ENCODE results near the gene SRGAP1. TPM values are rescaled to one million over a fixed set of nuclear protein-coding genes. Genes with fewer than 3 reads are reported as not detected.

SRGAP1 gene
- total RNA-seq, 3 donors from 2014 or later, result 12.2 to 23.9 (median 15.9) TPM

- Histone ChIP-seq H3K9me3 (no peaks in the 10 kb centered on the region), H3K4me3 (no peak overlapping the region), H3K36me3 (ENCODE audit: low read depth) (no peaks in the 10 kb centered on the region), H3K4me1 (ENCODE audit: low read depth) (no peaks in the 10 kb centered on the region)
- TF ChIP-seq CTCF (IDR thresholded peaks at IDR 0.05), result no peak
- intact Hi-C loops (cut with DNase I, micrococcal nuclease), result no loop called here
- ATAC-seq, result no peak
- DNase-seq, result no peak
Observed at GRCh38 chr12:64205542-64205941, 361.0 kb downstream of the SRGAP1 start.

GRCh38 chr12:64207453-64207852 lies 363.0 kb downstream of the SRGAP1 start:
- ATAC-seq, result no peak
- no peak for DNase-seq
- no peaks in the 10 kb centered on the region for H3K36me3 ChIP-seq (ENCODE audit: low read depth)
- no peaks in the 10 kb centered on the region for H3K4me1 ChIP-seq (ENCODE audit: low read depth)
- no peak overlapping the region for H3K4me3 ChIP-seq
- intact Hi-C loops (cut with DNase I, micrococcal nuclease), result no loop called here
- no peak for TF ChIP-seq CTCF (IDR thresholded peaks at IDR 0.05)
- no peaks in the 10 kb centered on the region for H3K9me3 ChIP-seq

Other genes starting within 250 kb of the SRGAP1 start
- gene DPY19L2, start 176.2 kb upstream of the SRGAP1 start, total RNA-seq, result 1 to 10 TPM; 2.0 to 7.8 (median 2.2) TPM
- gene RXYLT1, start 64.8 kb upstream of the SRGAP1 start, total RNA-seq, result 10 to 100 TPM; 10.5 to 16.4 (median 14.0) TPM

Data from mucosa of descending colon (tissue), 3 donors.